ENCODE data around the gene POLR3A.

The POLR3A gene

GRCh38 chr10:77975086-77975666 is 54.1 kb downstream of the POLR3A start:
- DNase-seq = no peak

- DNase-seq = no peak
These were observed 54.8 kb downstream of the POLR3A start for GRCh38 chr10:77974396-77975074.

GRCh38 chr10:77973276-77973675 is 56.0 kb downstream of the POLR3A start:
- no peak for DNase-seq

GRCh38 chr10:77972148-77972547 is 57.2 kb downstream of the POLR3A start:
- DNase-seq = no peak

- no peak for DNase-seq
These were observed 57.5 kb downstream of the POLR3A start for GRCh38 chr10:77971804-77972144.

- DNase-seq = no peak
These were observed 58.2 kb downstream of the POLR3A start for GRCh38 chr10:77970869-77971803.

GRCh38 chr10:77969114-77969513 is 60.2 kb downstream of the POLR3A start:
- no peak for DNase-seq

- DNase-seq = no peak
These were observed 61.7 kb downstream of the POLR3A start for GRCh38 chr10:77967611-77968022.

- no peak for DNase-seq
These were observed 64.0 kb downstream of the POLR3A start for GRCh38 chr10:77965294-77965693.

- DNase-seq = no peak
These were observed 64.5 kb downstream of the POLR3A start for GRCh38 chr10:77964811-77965210.

GRCh38 chr10:77963901-77964300 is 65.4 kb downstream of the POLR3A start:
- DNase-seq = no peak

- DNase-seq = no peak
These were observed 66.8 kb downstream of the POLR3A start for GRCh38 chr10:77962350-77963146.

- no peak for DNase-seq
These were observed 67.6 kb downstream of the POLR3A start for GRCh38 chr10:77961668-77962067.

- no peak for DNase-seq
These were observed 68.4 kb downstream of the POLR3A start for GRCh38 chr10:77960829-77961329.

- no peak for DNase-seq
These were observed 69.3 kb downstream of the POLR3A start for GRCh38 chr10:77959887-77960455.

- DNase-seq = no peak
These were observed 69.9 kb downstream of the POLR3A start for GRCh38 chr10:77959384-77959783.

- no peak for DNase-seq
These were observed 74.2 kb downstream of the POLR3A start for GRCh38 chr10:77955136-77955535.

- no peak for DNase-seq
These were observed 80.1 kb downstream of the POLR3A start for GRCh38 chr10:77949167-77949566.

GRCh38 chr10:77946084-77946483 is 83.2 kb downstream of the POLR3A start:
- DNase-seq = no peak

- no peak for DNase-seq
These were observed 84.8 kb downstream of the POLR3A start for GRCh38 chr10:77944519-77944918.

GRCh38 chr10:77943121-77943901 is 86.0 kb downstream of the POLR3A start:
- no peak for DNase-seq

GRCh38 chr10:77941790-77942189 is 87.5 kb downstream of the POLR3A start:
- DNase-seq = no peak

Measured in stimulated activated CD4-positive, alpha-beta T cell treated with anti-CD3 and anti-CD28 coated beads, Interleukin-2, amount 100 ng/mL, for 48 hours (primary cell).